Astrocyte (in vitro differentiated cells and primary cell): Measurements from ENCODE around the gene GASK1B. TPM values are rescaled to one million over a fixed set of nuclear protein-coding genes. Genes with fewer than 3 reads are reported as not detected.
A peak's percentile ranks its signal among the peaks of the same experiment; 100 is the strongest.

Source experiments
- DNase-seq: peaks from one replicate; pipeline ENCODE4 v3.0.0-alpha.2; 2010; ENCODE audit warnings: low read depth
- FAIRE-seq: peaks from 2 replicates; lab custom pipeline; 2011; peaks lifted over from hg19 to GRCh38; lab: Jason Lieb, UNC
- H2AFZ ChIP-seq: 2 replicates; pipeline ENCODE4 v1.6.0; 2012; ENCODE audit warnings: low read depth, low read length, inconsistent platforms
- H3K27ac ChIP-seq: 2 replicates; pipeline ENCODE4 v1.5.1; 2011; ENCODE audit warnings: low read depth, low read length, inconsistent platforms
- H3K27me3 ChIP-seq: 2 replicates; pipeline ENCODE4 v1.6.0; 2011; ENCODE audit warnings: low read length, inconsistent platforms; ENCODE audit not compliant: insufficient read depth
- H3K36me3 ChIP-seq: 2 replicates; pipeline ENCODE4 v1.5.1; 2011; ENCODE audit warnings: low read length, inconsistent platforms; ENCODE audit not compliant: insufficient read depth
- H3K4me1 ChIP-seq: 2 replicates; pipeline ENCODE4 v1.5.1; 2011; ENCODE audit warnings: low read length, inconsistent platforms; ENCODE audit not compliant: insufficient read depth
- H3K4me2 ChIP-seq: 2 replicates; pipeline ENCODE4 v1.6.0; 2012; ENCODE audit warnings: low read length, inconsistent platforms
- H3K4me3 ChIP-seq: 2 replicates; pipeline ENCODE4 v1.5.1; 2011; ENCODE audit warnings: low read depth, mild to moderate bottlenecking, low read length, inconsistent platforms; ENCODE audit not compliant: insufficient read depth
- H3K79me2 ChIP-seq: 2 replicates; pipeline ENCODE4 v1.6.0; 2012; ENCODE audit warnings: mild to moderate bottlenecking, low read length, inconsistent platforms; ENCODE audit not compliant: insufficient read depth
- H3K9ac ChIP-seq: 2 replicates; pipeline ENCODE4 v1.6.0; 2012; ENCODE audit warnings: mild to moderate bottlenecking, low read length, inconsistent platforms
- H3K9me3 ChIP-seq: 2 replicates; pipeline ENCODE4 v1.5.1; 2012; ENCODE audit warnings: low read depth, mild to moderate bottlenecking, low read length, inconsistent platforms; ENCODE audit not compliant: insufficient read depth
- H4K20me1 ChIP-seq: 2 replicates; pipeline ENCODE4 v1.6.0; 2012; ENCODE audit warnings: low read length, inconsistent platforms; ENCODE audit not compliant: insufficient read depth
- H3K27ac Mint-ChIP-seq: one replicate; pipeline ENCODE4 v1.8.0; 2021; ENCODE audit warnings: mild to moderate bottlenecking, mixed read lengths; ENCODE audit not compliant: unreplicated experiment
- H3K27me3 Mint-ChIP-seq: one replicate; pipeline ENCODE4 v1.8.0; 2021; ENCODE audit warnings: low read depth, mixed read lengths; ENCODE audit not compliant: unreplicated experiment
- H3K36me3 Mint-ChIP-seq: one replicate; pipeline ENCODE4 v1.8.0; 2021; ENCODE audit warnings: low read depth, mixed read lengths; ENCODE audit not compliant: unreplicated experiment
- H3K4me1 Mint-ChIP-seq: one replicate; pipeline ENCODE4 v1.8.0; 2021; ENCODE audit warnings: low read depth, mixed read lengths; ENCODE audit not compliant: unreplicated experiment
- H3K4me3 Mint-ChIP-seq: one replicate; pipeline ENCODE4 v1.8.0; 2021; ENCODE audit warnings: mild to moderate bottlenecking, moderate library complexity, mixed read lengths; ENCODE audit not compliant: unreplicated experiment
- H3K9me3 Mint-ChIP-seq: one replicate; pipeline ENCODE4 v1.8.0; 2021; ENCODE audit warnings: mild to moderate bottlenecking, mixed read lengths; ENCODE audit not compliant: unreplicated experiment
- EZH2 ChIP-seq: IDR thresholded peaks from 2 replicates; pipeline ENCODE4 v1.6.1; 2012; ENCODE audit warnings: mild to moderate bottlenecking, low read length, inconsistent platforms; ENCODE audit not compliant: insufficient read depth
- total RNA-seq: library from RNA; stranded (reverse); gene quantifications from 2 replicates; pipeline ENCODE4 v1.2.1, GENCODE V29; 2021
- TF ChIP-seq, protein P1 (sequence below): IDR thresholded peaks from 2 replicates; pipeline ENCODE4 v1.5.1; 2011; ENCODE audit warnings: low read depth, mild to moderate bottlenecking, inconsistent platforms, low read length, moderate library complexity; ENCODE audit not compliant: insufficient read depth

The GASK1B gene
- total RNA-seq, 1 donor from 2014 or later, result 34.2 TPM

DNA sequence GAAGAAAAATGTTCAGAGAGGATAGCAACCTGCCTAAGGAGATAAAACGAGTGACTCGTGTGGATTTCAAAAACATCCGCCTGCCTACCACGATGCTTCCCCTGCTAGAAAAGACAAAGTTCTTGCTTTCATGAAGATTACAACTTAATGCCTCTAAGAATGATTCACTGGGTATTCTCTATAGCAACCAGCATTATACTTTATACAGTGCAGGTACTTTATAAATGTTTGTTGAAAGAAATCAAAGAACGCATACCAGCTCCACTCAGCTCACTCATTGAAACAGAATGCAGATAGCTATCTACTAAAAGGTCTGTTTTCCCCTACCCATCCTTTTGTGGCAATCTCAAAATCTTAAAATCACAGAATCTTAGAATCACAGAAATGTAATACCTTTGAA lies 33.7 kb downstream of the GASK1B start:
- H3K36me3 Mint-ChIP-seq, result peaks cover 2% of the 10 kb centered on the region
- DNase-seq (peak; percentile 38), FAIRE-seq (no peak)
- Histone ChIP-seq H3K36me3 (no peaks in the 10 kb centered on the region), H3K4me2 (no peak overlapping the region), H3K27me3 (no peaks in the 10 kb centered on the region), H2AFZ (no peak overlapping the region), H3K9me3 (no peaks in the 10 kb centered on the region), H3K79me2 (no peaks in the 10 kb centered on the region), H3K9ac (no peak overlapping the region), H3K4me1 (no peaks in the 10 kb centered on the region), H4K20me1 (no peaks in the 10 kb centered on the region), H3K27ac (no peak overlapping the region), H3K4me3 (no peak overlapping the region)
- peaks cover 8% of the 10 kb centered on the region for H3K4me1 Mint-ChIP-seq
- H3K9me3 Mint-ChIP-seq, result no peaks in the 10 kb centered on the region
- H3K27ac Mint-ChIP-seq, result peak overlapping the region; percentile 60
- no peaks in the 10 kb centered on the region for H3K27me3 Mint-ChIP-seq
- TF ChIP-seq, protein P1, sequence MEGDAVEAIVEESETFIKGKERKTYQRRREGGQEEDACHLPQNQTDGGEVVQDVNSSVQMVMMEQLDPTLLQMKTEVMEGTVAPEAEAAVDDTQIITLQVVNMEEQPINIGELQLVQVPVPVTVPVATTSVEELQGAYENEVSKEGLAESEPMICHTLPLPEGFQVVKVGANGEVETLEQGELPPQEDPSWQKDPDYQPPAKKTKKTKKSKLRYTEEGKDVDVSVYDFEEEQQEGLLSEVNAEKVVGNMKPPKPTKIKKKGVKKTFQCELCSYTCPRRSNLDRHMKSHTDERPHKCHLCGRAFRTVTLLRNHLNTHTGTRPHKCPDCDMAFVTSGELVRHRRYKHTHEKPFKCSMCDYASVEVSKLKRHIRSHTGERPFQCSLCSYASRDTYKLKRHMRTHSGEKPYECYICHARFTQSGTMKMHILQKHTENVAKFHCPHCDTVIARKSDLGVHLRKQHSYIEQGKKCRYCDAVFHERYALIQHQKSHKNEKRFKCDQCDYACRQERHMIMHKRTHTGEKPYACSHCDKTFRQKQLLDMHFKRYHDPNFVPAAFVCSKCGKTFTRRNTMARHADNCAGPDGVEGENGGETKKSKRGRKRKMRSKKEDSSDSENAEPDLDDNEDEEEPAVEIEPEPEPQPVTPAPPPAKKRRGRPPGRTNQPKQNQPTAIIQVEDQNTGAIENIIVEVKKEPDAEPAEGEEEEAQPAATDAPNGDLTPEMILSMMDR, result no peak
- no peak for TF ChIP-seq EZH2
- no peak overlapping the region for H3K4me3 Mint-ChIP-seq

DNA sequence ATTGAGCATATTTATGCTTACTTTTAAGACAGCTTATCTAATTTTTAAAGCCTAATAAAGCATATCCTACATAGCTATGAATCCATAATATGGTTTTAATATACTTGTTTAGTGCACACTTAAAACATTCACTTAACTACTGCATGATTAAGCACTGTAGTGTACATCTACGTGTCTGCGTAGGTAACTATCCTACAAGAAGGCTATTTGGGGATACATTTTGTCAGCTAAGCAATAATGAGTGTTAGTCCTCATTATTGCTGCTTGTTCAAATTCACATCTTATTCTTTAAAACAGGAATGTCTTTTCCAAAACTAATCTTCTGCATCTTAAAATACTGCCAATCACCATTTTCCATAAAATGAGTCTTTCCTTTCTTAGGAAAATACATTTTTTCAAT lies 38.6 kb downstream of the GASK1B start:
- FAIRE-seq (no peak), DNase-seq (no peak)
- H2AFZ ChIP-seq, result no peak overlapping the region
- Mint-ChIP-seq H3K36me3 (no peaks in the 10 kb centered on the region), H3K27ac (no peak overlapping the region), H3K4me3 (no peak overlapping the region), H3K9me3 (peaks cover 1% of the 10 kb centered on the region), H3K4me1 (peaks cover 13% of the 10 kb centered on the region), H3K27me3 (no peaks in the 10 kb centered on the region)
- TF ChIP-seq, protein P1, result no peak
- TF ChIP-seq EZH2, result no peak
- H3K9ac ChIP-seq, result no peak overlapping the region
- no peak overlapping the region for H3K27ac ChIP-seq
- no peak overlapping the region for H3K4me2 ChIP-seq
- no peaks in the 10 kb centered on the region for H3K36me3 ChIP-seq
- no peaks in the 10 kb centered on the region for H3K4me1 ChIP-seq
- no peaks in the 10 kb centered on the region for H4K20me1 ChIP-seq
- H3K79me2 ChIP-seq, result no peaks in the 10 kb centered on the region
- H3K27me3 ChIP-seq, result no peaks in the 10 kb centered on the region
- no peak overlapping the region for H3K4me3 ChIP-seq
- no peaks in the 10 kb centered on the region for H3K9me3 ChIP-seq

DNA sequence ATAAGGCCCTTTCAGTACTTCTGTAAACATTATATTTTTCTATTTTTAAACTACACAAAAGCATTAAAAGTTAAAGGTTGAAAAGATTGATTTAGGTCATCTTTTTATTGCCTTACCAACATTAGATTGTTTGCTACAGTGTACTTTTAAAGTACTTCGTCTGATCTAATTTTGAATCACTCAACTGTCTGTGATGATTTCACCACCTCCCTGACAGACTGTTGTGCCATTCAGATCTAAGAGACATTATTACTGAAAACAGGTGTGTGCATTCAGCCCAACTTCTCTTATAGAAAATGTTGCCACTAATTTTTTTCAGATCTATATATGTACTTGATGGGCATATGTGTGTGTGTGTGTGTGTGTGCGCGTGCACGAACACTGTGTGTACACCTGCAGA lies 39.3 kb downstream of the GASK1B start:
- DNase-seq, result no peak
- no peak for FAIRE-seq
- TF ChIP-seq, protein P1, result no peak
- no peak for TF ChIP-seq EZH2
- Mint-ChIP-seq H3K4me3 (no peak overlapping the region), H3K27me3 (no peaks in the 10 kb centered on the region), H3K4me1 (peaks cover 9% of the 10 kb centered on the region), H3K27ac (no peak overlapping the region), H3K9me3 (peaks cover 1% of the 10 kb centered on the region), H3K36me3 (no peaks in the 10 kb centered on the region)
- H3K27ac ChIP-seq, result no peak overlapping the region
- H4K20me1 ChIP-seq, result no peaks in the 10 kb centered on the region
- no peak overlapping the region for H3K4me3 ChIP-seq
- no peaks in the 10 kb centered on the region for H3K79me2 ChIP-seq
- H3K36me3 ChIP-seq, result no peaks in the 10 kb centered on the region
- H3K9me3 ChIP-seq, result no peaks in the 10 kb centered on the region
- no peak overlapping the region for H3K4me2 ChIP-seq
- H3K9ac ChIP-seq, result no peak overlapping the region
- no peaks in the 10 kb centered on the region for H3K4me1 ChIP-seq
- no peak overlapping the region for H2AFZ ChIP-seq
- no peaks in the 10 kb centered on the region for H3K27me3 ChIP-seq
